ELR (cell line): ENCODE results near the gene HIVEP3.

Experiments used
- DNase-seq: peaks from one replicate; pipeline ENCODE4 v3.0.0-alpha.2; 2015; ENCODE audit warnings: low read depth

Gene HIVEP3

GRCh38 chr1:41892301-41892781, 26.4 kb downstream of the HIVEP3 start:
- no peak for DNase-seq

GRCh38 chr1:41891199-41891896, 27.4 kb downstream of the HIVEP3 start:
- peak; percentile 26 for DNase-seq

GRCh38 chr1:41890825-41891198, 27.9 kb downstream of the HIVEP3 start:
- DNase-seq: no peak

GRCh38 chr1:41889506-41890414, 29.0 kb downstream of the HIVEP3 start:
- DNase-seq: no peak

- no peak for DNase-seq
These were observed 30.0 kb downstream of the HIVEP3 start for GRCh38 chr1:41888756-41889155.

GRCh38 chr1:41887365-41887764, 31.4 kb downstream of the HIVEP3 start:
- no peak for DNase-seq

GRCh38 chr1:41884256-41885230, 34.2 kb downstream of the HIVEP3 start:
- DNase-seq: no peak

GRCh38 chr1:41883507-41883906, 35.2 kb downstream of the HIVEP3 start:
- DNase-seq: no peak

- no peak for DNase-seq
These were observed 36.2 kb downstream of the HIVEP3 start for GRCh38 chr1:41882486-41882885.

GRCh38 chr1:41882068-41882477, 36.6 kb downstream of the HIVEP3 start:
- DNase-seq: no peak

GRCh38 chr1:41880950-41881885, 37.5 kb downstream of the HIVEP3 start:
- DNase-seq: no peak

- DNase-seq: peak; percentile 79
These were observed 38.5 kb downstream of the HIVEP3 start for GRCh38 chr1:41880261-41880660.

GRCh38 chr1:41879617-41880016, 39.1 kb downstream of the HIVEP3 start:
- DNase-seq: no peak

GRCh38 chr1:41878911-41879310, 39.8 kb downstream of the HIVEP3 start:
- no peak for DNase-seq

- DNase-seq: no peak
These were observed 40.2 kb downstream of the HIVEP3 start for GRCh38 chr1:41878495-41878894.

GRCh38 chr1:41876576-41877445, 41.9 kb downstream of the HIVEP3 start:
- DNase-seq: no peak

- no peak for DNase-seq
These were observed 43.2 kb downstream of the HIVEP3 start for GRCh38 chr1:41875487-41875886.

GRCh38 chr1:41874903-41875411, 43.8 kb downstream of the HIVEP3 start:
- DNase-seq: no peak

- DNase-seq: no peak
These were observed 44.5 kb downstream of the HIVEP3 start for GRCh38 chr1:41874151-41874719.
